ENCODE data around the gene SPAG4. TPM values are rescaled to one million over a fixed set of nuclear protein-coding genes. Genes with fewer than 3 reads are reported as not detected.

The SPAG4 gene
- total and polyA plus RNA-seq, 10 of the 15 experiments (the other 5 are each of a cell fraction or from before 2014, with no cell fraction given), result 0.90 to 12.5 (median 2.4) TPM

- Histone ChIP-seq H2AFZ (ENCODE audit: control insufficient read depth, low read depth, low read length) (no peak overlapping the region), H3K9me3 (replicated peaks; ENCODE audit: control insufficient read depth, insufficient read depth, low read length) (no peaks in the 10 kb centered on the region), H3K4me2 (ENCODE audit: control insufficient read depth, insufficient read depth) (peak overlapping the region; percentile 31; the same call in 1 of the 2 replicates), H3K4me1 (ENCODE audit: control insufficient read depth, insufficient read depth, low read length) (peaks cover 10% of the 10 kb centered on the region), H3K79me2 (ENCODE audit: control insufficient read depth, insufficient read depth, low read length) (peaks cover 93% of the 10 kb centered on the region), H3K4me3 (no peak overlapping the region), H3K27me3 (replicated peaks in 1 of 2; ENCODE audit: control insufficient read depth in 2 of 2, insufficient read depth in 2 of 2, low read length in 1 of 2) (no peaks in the 10 kb centered on the region), H3K36me3 (ENCODE audit: control insufficient read depth in 2 of 2, insufficient read depth in 2 of 2, low read length in 1 of 2) (peaks cover 19 to 30% of the 10 kb centered on the region in 2 experiments), H3K27ac (ENCODE audit: control insufficient read depth, insufficient read depth) (no peak overlapping the region), H4K20me1 (ENCODE audit: control insufficient read depth, insufficient read depth) (peaks cover 16% of the 10 kb centered on the region), H3K9ac (ENCODE audit: control insufficient read depth, insufficient read depth, low read length) (no peak overlapping the region)
- ChIA-PET SMC1A (ENCODE audit: uncharacterized antibody, unreplicated experiment) (interaction anchor here (1.0 to 1.2 kb wide), 4 partner anchors 12 to 39 kb away, joined by 3 to 5 read pairs (median 3); no protein-coding TSS in a partner anchor), POLR2A (interaction anchor here (0.5 to 1.5 kb wide), 5 partner anchors 9 to 584 kb away, joined by 3 to 6 read pairs (median 5); no protein-coding TSS in a partner anchor), CTCF (interaction anchor here (1.1 to 5.8 kb wide), 3 partner anchors 9 to 210 kb away, joined by 3 to 31 read pairs (median 3); no protein-coding TSS in a partner anchor), RAD21 (ENCODE audit: unreplicated experiment) (no interaction called here)
- TF ChIP-seq SIX5 (IDR thresholded peaks at IDR 0.05; ENCODE audit: low read depth, low read length, severe bottlenecking) (no peak), NKRF (conservative IDR thresholded peaks at IDR 0.05) (no peak), NR2C1 (IDR thresholded peaks at IDR 0.05) (no peak), RAD21 (IDR thresholded peaks at IDR 0.05; ENCODE audit: insufficient read depth, low read depth, low read length) (no peak), RFX5 (IDR thresholded peaks at IDR 0.05; ENCODE audit: low read depth, low read length) (no peak), RAD51 (IDR thresholded peaks at IDR 0.05) (no peak), MLLT1 (IDR thresholded peaks at IDR 0.05) (no peak), EED (IDR thresholded peaks at IDR 0.05; ENCODE audit: low read depth) (no peak), JUND (IDR thresholded peaks at IDR 0.05; ENCODE audit: low read depth, low read length) (no peak), CBX5 (IDR thresholded peaks at IDR 0.05; ENCODE audit: low read depth) (no peak), CTCF (IDR thresholded peaks at IDR 0.05 in 2 of 3, conservative IDR thresholded peaks at IDR 0.05 in 1 of 3; ENCODE audit: control insufficient read depth in 2 of 3, extremely low read depth in 1 of 3, insufficient read depth in 1 of 3, low read depth in 3 of 3, low read length in 3 of 3) (no peak), YY1 (IDR thresholded peaks at IDR 0.05; ENCODE audit: low read depth, low read length) (no peak), STAT3 (IDR thresholded peaks at IDR 0.05; ENCODE audit: low read depth, low read length) (no peak), ATF7 (IDR thresholded peaks at IDR 0.05; ENCODE audit: low read depth) (no peak), STAT1 (conservative IDR thresholded peaks at IDR 0.05) (no peak)
- TF ChIP-seq, protein P1, sequence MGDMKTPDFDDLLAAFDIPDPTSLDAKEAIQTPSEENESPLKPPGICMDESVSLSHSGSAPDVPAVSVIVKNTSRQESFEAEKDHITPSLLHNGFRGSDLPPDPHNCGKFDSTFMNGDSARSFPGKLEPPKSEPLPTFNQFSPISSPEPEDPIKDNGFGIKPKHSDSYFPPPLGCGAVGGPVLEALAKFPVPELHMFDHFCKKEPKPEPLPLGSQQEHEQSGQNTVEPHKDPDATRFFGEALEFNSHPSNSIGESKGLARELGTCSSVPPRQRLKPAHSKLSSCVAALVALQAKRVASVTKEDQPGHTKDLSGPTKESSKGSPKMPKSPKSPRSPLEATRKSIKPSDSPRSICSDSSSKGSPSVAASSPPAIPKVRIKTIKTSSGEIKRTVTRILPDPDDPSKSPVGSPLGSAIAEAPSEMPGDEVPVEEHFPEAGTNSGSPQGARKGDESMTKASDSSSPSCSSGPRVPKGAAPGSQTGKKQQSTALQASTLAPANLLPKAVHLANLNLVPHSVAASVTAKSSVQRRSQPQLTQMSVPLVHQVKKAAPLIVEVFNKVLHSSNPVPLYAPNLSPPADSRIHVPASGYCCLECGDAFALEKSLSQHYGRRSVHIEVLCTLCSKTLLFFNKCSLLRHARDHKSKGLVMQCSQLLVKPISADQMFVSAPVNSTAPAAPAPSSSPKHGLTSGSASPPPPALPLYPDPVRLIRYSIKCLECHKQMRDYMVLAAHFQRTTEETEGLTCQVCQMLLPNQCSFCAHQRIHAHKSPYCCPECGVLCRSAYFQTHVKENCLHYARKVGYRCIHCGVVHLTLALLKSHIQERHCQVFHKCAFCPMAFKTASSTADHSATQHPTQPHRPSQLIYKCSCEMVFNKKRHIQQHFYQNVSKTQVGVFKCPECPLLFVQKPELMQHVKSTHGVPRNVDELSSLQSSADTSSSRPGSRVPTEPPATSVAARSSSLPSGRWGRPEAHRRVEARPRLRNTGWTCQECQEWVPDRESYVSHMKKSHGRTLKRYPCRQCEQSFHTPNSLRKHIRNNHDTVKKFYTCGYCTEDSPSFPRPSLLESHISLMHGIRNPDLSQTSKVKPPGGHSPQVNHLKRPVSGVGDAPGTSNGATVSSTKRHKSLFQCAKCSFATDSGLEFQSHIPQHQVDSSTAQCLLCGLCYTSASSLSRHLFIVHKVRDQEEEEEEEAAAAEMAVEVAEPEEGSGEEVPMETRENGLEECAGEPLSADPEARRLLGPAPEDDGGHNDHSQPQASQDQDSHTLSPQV (IDR thresholded peaks at IDR 0.05), result no peak
- DNase-seq (ENCODE audit: low read depth, low spot score) (no peak), ATAC-seq (no peak), FAIRE-seq (no peak)
- in situ Hi-C loops (cut with MboI), result no loop called here
- 0% methylated on average over 1 of the region's 1 CpG for WGBS (ENCODE audit: insufficient coverage, insufficient replicate concordance, low lambda C conversion rate, missing lambda C conversion rate)
- no TSS peak for BruUV-seq (replicated peaks)
- intact Hi-C loops (cut with micrococcal nuclease; ENCODE audit: unreplicated experiment), result no loop called here
Measured at GRCh38 chr20:35657271-35657670, 41.6 kb downstream of the SPAG4 start.

Data from GM12878 (cell line).